IMR-90 (cell line): ENCODE measurements around the gene CDC5L. TPM values are rescaled to one million over a fixed set of nuclear protein-coding genes. Genes with fewer than 3 reads are reported as not detected.

ENCODE experiments used
- ATAC-seq: fragments of 200-7000 bp; cut with Tn5 transposase; 2 replicates; pipeline ENCODE4 v1.9.1; 2020; ENCODE audit warnings: low read depth, mild to moderate bottlenecking, moderate library complexity
- BruUV-seq: library from RNA; stranded (reverse); fragments of 400-500 nt; replicated peaks from 2 replicates; lab custom pipeline; 2021; lab: Mats Ljungman, UMichigan
- CTCF ChIA-PET: fragments of 300-600 bp; formaldehyde crosslinking; extraction: SDS; loops from one replicate; lab custom pipeline; 2021; ENCODE audit warnings: antibody characterized with exemption; lab: Yijun Ruan, JAX
- POLR2A ChIA-PET: fragments of 300-600 bp; sonication (Branson Sonifier 250); formaldehyde crosslinking; loops from one replicate; lab custom pipeline; 2022; ENCODE audit warnings: antibody characterized with exemption; ENCODE audit not compliant: unreplicated experiment; lab: Charles Lee
- DNase-seq: peaks from one replicate; pipeline ENCODE4 v3.0.0; 2013
- H2AFZ ChIP-seq: replicated peaks from 2 replicates; pipeline ENCODE3; 2013; ENCODE audit warnings: low read length, mild to moderate bottlenecking; ENCODE audit not compliant: poor library complexity
- H2AK5ac ChIP-seq: 2 replicates; pipeline ENCODE4 v1.6.1; 2013; ENCODE audit warnings: low read depth, low read length, inconsistent platforms
- H2AK9ac ChIP-seq: replicated peaks from 2 replicates; pipeline ENCODE3; 2013; ENCODE audit warnings: mild to moderate bottlenecking, low read depth, low read length, moderate library complexity; ENCODE audit not compliant: poor library complexity
- H2BK120ac ChIP-seq: 2 replicates; pipeline ENCODE4 v1.6.1; 2013; ENCODE audit warnings: low read depth, low read length, inconsistent platforms
- H2BK15ac ChIP-seq: 3 replicates; pipeline ENCODE4 v1.6.1; 2013; ENCODE audit warnings: low read depth, low read length, inconsistent platforms
- H2BK20ac ChIP-seq: 2 replicates; pipeline ENCODE4 v1.6.1; 2013; ENCODE audit warnings: low read depth, mild to moderate bottlenecking, inconsistent platforms, low read length, moderate library complexity
- H2BK5ac ChIP-seq: 2 replicates; pipeline ENCODE4 v1.6.1; 2013; ENCODE audit warnings: mild to moderate bottlenecking, low read depth, low read length, inconsistent platforms; ENCODE audit not compliant: poor library complexity, severe bottlenecking
- H3K14ac ChIP-seq: replicated peaks from 2 replicates; pipeline ENCODE4 v1.6.1; 2013; ENCODE audit warnings: low read depth, low read length, inconsistent platforms
- H3K18ac ChIP-seq: 2 replicates; pipeline ENCODE4 v1.6.1; 2013; ENCODE audit warnings: low read depth, low read length, control low read depth
- H3K23ac ChIP-seq: 2 replicates; pipeline ENCODE4 v1.6.1; 2013; ENCODE audit warnings: low read depth, low read length, inconsistent platforms
- H3K27ac ChIP-seq: 2 replicates; pipeline ENCODE4 v1.5.1; 2013; ENCODE audit warnings: mild to moderate bottlenecking, control low read depth, low read length; ENCODE audit not compliant: insufficient read depth
- H3K27me3 ChIP-seq: 2 replicates; pipeline ENCODE4 v1.6.1; 2013; ENCODE audit warnings: low read length; ENCODE audit not compliant: control insufficient read depth, insufficient read depth
- H3K36me3 ChIP-seq: 2 replicates; pipeline ENCODE4 v1.6.1; 2013; ENCODE audit warnings: low read length, mixed read lengths; ENCODE audit not compliant: control insufficient read depth, insufficient read depth
- H3K4ac ChIP-seq: 2 replicates; pipeline ENCODE4 v1.6.1; 2013; ENCODE audit warnings: low read depth, low read length, inconsistent platforms
- H3K4me1 ChIP-seq: 2 replicates; pipeline ENCODE4 v1.6.1; 2013; ENCODE audit warnings: low read length, mixed read lengths; ENCODE audit not compliant: control insufficient read depth, insufficient read depth
- H3K4me2 ChIP-seq: 2 replicates; pipeline ENCODE4 v1.6.1; 2013; ENCODE audit warnings: low read depth, mild to moderate bottlenecking, control low read depth, low read length, moderate library complexity
- H3K4me3 ChIP-seq: 2 replicates; pipeline ENCODE4 v1.5.1; 2013; ENCODE audit warnings: low read depth, mild to moderate bottlenecking, control low read depth, low read length, moderate library complexity; ENCODE audit not compliant: insufficient read depth
- H3K56ac ChIP-seq: 2 replicates; pipeline ENCODE4 v1.6.1; 2013; ENCODE audit warnings: low read length, inconsistent platforms; ENCODE audit not compliant: insufficient read depth; ENCODE audit errors: extremely low read depth
- H3K79me1 ChIP-seq, 2 experiments: 2 replicates each; pipeline ENCODE4 v1.6.1; 2013; ENCODE audit warnings: low read length in 2 of 2, inconsistent platforms in 1 of 2, low read depth in 1 of 2
- H3K9ac ChIP-seq: 2 replicates; pipeline ENCODE4 v1.6.1; 2013; ENCODE audit warnings: low read depth, low read length, control low read depth
- H3K9me1 ChIP-seq: 2 replicates; pipeline ENCODE4 v1.6.1; 2013; ENCODE audit warnings: low read length, inconsistent platforms; ENCODE audit not compliant: insufficient read depth
- H3K9me3 ChIP-seq: 2 replicates; pipeline ENCODE4 v1.6.1; 2013; ENCODE audit warnings: low read length; ENCODE audit not compliant: control insufficient read depth, insufficient read depth
- H4K20me1 ChIP-seq: 2 replicates; pipeline ENCODE4 v1.6.1; 2013; ENCODE audit warnings: low read length, inconsistent platforms; ENCODE audit not compliant: insufficient read depth
- H4K5ac ChIP-seq: 2 replicates; pipeline ENCODE4 v1.6.1; 2013; ENCODE audit warnings: mild to moderate bottlenecking, low read depth, low read length, control low read depth
- H4K8ac ChIP-seq, 2 experiments: 2 replicates each; pipeline ENCODE4 v1.6.1; 2013; ENCODE audit warnings: low read depth in 2 of 2, low read length in 2 of 2, control low read depth in 1 of 2, inconsistent platforms in 1 of 2
- H4K91ac ChIP-seq: 2 replicates; pipeline ENCODE4 v1.6.1; 2013; ENCODE audit warnings: low read depth, low read length, inconsistent platforms; ENCODE audit not compliant: insufficient read depth
- BHLHE40 ChIP-seq: fragments of 150-350 bp; IDR thresholded peaks from 2 replicates; pipeline ENCODE4 v1.6.1; 2016; ENCODE audit warnings: mild to moderate bottlenecking, low read depth, low read length
- CEBPB ChIP-seq: IDR thresholded peaks from 2 replicates; pipeline ENCODE4 v1.6.1; 2012; ENCODE audit warnings: low read depth, low read length, improper control_type of control experiment
- CHD1 ChIP-seq: IDR thresholded peaks from 2 replicates; pipeline ENCODE4 v1.6.1; 2012; ENCODE audit warnings: low read depth, low read length, improper control_type of control experiment
- ELK1 ChIP-seq: fragments of 150-350 bp; IDR thresholded peaks from 2 replicates; pipeline ENCODE4 v1.6.1; 2016; ENCODE audit warnings: low read depth, mild to moderate bottlenecking, low read length, moderate library complexity, borderline replicate concordance
- FOS ChIP-seq: fragments of 150-350 bp; IDR thresholded peaks from 2 replicates; pipeline ENCODE4 v1.6.1; 2016; ENCODE audit warnings: low read depth, low read length
- MAFK ChIP-seq: IDR thresholded peaks from 2 replicates; pipeline ENCODE4 v1.6.1; 2012; ENCODE audit warnings: low read depth, low read length, improper control_type of control experiment
- MAZ ChIP-seq: IDR thresholded peaks from 2 replicates; pipeline ENCODE4 v1.6.1; 2012; ENCODE audit warnings: low read depth, mild to moderate bottlenecking, low read length, improper control_type of control experiment, moderate library complexity, borderline replicate concordance
- MXI1 ChIP-seq: IDR thresholded peaks from 2 replicates; pipeline ENCODE4 v1.6.1; 2012; ENCODE audit warnings: low read depth, mild to moderate bottlenecking, low read length, moderate library complexity, borderline replicate concordance
- NFE2L2 ChIP-seq: fragments of 150-350 bp; IDR thresholded peaks from 2 replicates; pipeline ENCODE4 v1.6.1; 2016; ENCODE audit warnings: low read depth, mild to moderate bottlenecking, low read length
- POLR2A ChIP-seq: IDR thresholded peaks from 2 replicates; pipeline ENCODE4 v1.6.1; 2012; ENCODE audit warnings: mild to moderate bottlenecking, low read depth, low read length
- RAD21 ChIP-seq: IDR thresholded peaks from 2 replicates; pipeline ENCODE4 v1.6.1; 2012; ENCODE audit warnings: low read length, improper control_type of control experiment
- RCOR1 ChIP-seq: IDR thresholded peaks from 2 replicates; pipeline ENCODE4 v1.6.1; 2012; ENCODE audit warnings: mild to moderate bottlenecking, low read length, improper control_type of control experiment; ENCODE audit not compliant: insufficient replicate concordance
- RFX5 ChIP-seq: IDR thresholded peaks from 2 replicates; pipeline ENCODE4 v1.8.0; 2012; ENCODE audit warnings: low read depth, mild to moderate bottlenecking, low read length, moderate library complexity
- USF2 ChIP-seq: fragments of 150-350 bp; IDR thresholded peaks from 2 replicates; pipeline ENCODE4 v1.6.1; 2017; ENCODE audit warnings: mild to moderate bottlenecking, antibody characterized with exemption, low read length, low read depth
- WGBS, 2 experiments: methylation state at CpG; one replicate each; pipeline versions ENCODE4 v1.1.5 to v1.1.7; 2013; ENCODE audit warnings: missing lambda C conversion rate in 2 of 2; ENCODE audit not compliant: insufficient read length in 1 of 2; ENCODE audit errors: extremely low coverage in 2 of 2; 5-methylcytosine and 5-hydroxymethylcytosine counted together
- dilution Hi-C: fragments of 300-500 bp; cut with HindIII; formaldehyde crosslinking; loops from one replicate; pipeline ENCODE4 v1.14.3; 2018; ENCODE audit warnings: low sequenced_read_pairs; ENCODE audit not compliant: unreplicated experiment
- in situ Hi-C: fragments of 300-500 bp; cut with MboI; formaldehyde crosslinking; loops from 3 replicates; pipeline ENCODE4 v1.14.3; 2019; ENCODE audit warnings: low sequenced_read_pairs, inconsistent platforms, mixed read lengths
- intact Hi-C: fragments of 100-400 bp; cut with micrococcal nuclease; formaldehyde crosslinking; loops from 2 replicates; pipeline ENCODE4 v1.10.0; 2022
- polyA plus RNA-seq, 3 experiments: library from polyadenylated mRNA; depleted of rRNA; stranded (reverse); fragments of >200 nt; gene quantifications; 2 replicates each; pipeline ENCODE4 v1.2.3, GENCODE V29; 2012; ENCODE audit warnings: low replicate concordance in 1 of 3
- total RNA-seq: library from RNA; depleted of rRNA; stranded (reverse); fragments of >200 nt; gene quantifications from 2 replicates; pipeline ENCODE4 v1.2.3, GENCODE V29; 2012

The CDC5L gene
- total and polyA plus RNA-seq, 2 of the 4 experiments (the other 2 are of a cell fraction), result 9.9 to 17.7 TPM

- no peak overlapping the region for H2AK9ac ChIP-seq
- no peak for ATAC-seq
- in situ Hi-C loops, result no loop called here
Measured at GRCh38 chr6:44407951-44408670, 20.6 kb downstream of the CDC5L start.

More at GRCh38 chr6:44407951-44408670, 20.6 kb downstream of the CDC5L start:
- Histone ChIP-seq H3K56ac (no peak overlapping the region), H3K27me3 (no peaks in the 10 kb centered on the region), H4K8ac (no peak overlapping the region), H3K9me1 (0 out of 2 replicates have a peak, but pooled peaks cover 3% of the 10 kb centered on the region), H3K9ac (no peak overlapping the region), H3K9me3 (no peaks in the 10 kb centered on the region), H3K36me3 (peaks cover 31% of the 10 kb centered on the region), H3K27ac (no peak overlapping the region), H3K23ac (no peak overlapping the region), H2AFZ (no peak overlapping the region), H2BK15ac (no peak overlapping the region), H4K5ac (no peak overlapping the region), H3K18ac (no peak overlapping the region), H3K4ac (no peak overlapping the region), H3K4me1 (no peaks in the 10 kb centered on the region), H2BK120ac (no peak overlapping the region), H4K91ac (no peak overlapping the region), H2BK5ac (no peak overlapping the region), H3K79me1 (peaks cover 23 to 26% of the 10 kb centered on the region in 2 experiments), H2AK5ac (no peak overlapping the region), H3K4me3 (no peak overlapping the region), H3K4me2 (no peak overlapping the region), H4K20me1 (peaks cover 3% of the 10 kb centered on the region; the same call in 1 of the 2 replicates), H3K14ac (no peak overlapping the region), H2BK20ac (no peak overlapping the region)
- no TSS peak for BruUV-seq
- ChIA-PET CTCF (interaction anchor here (0.6 kb wide), 2 partner anchors 86 to 1366 kb away, joined by 3 read pairs; no protein-coding TSS in a partner anchor), POLR2A (no interaction called here)
- intact Hi-C loops (no loop called here), dilution Hi-C loops (no loop called here)
- no peak for DNase-seq
- TF ChIP-seq CEBPB (no peak), RAD21 (no peak), ELK1 (no peak), MAFK (no peak), MAZ (no peak), USF2 (no peak), MXI1 (no peak), NFE2L2 (no peak), FOS (no peak), CHD1 (no peak), POLR2A (no peak), RCOR1 (no peak), BHLHE40 (no peak), RFX5 (no peak)
- WGBS, 2 experiments, result no CpG with 5 or more reads among the region's 11 CpGs
